Measurements from ENCODE around the gene TRMT61B. TPM values are rescaled to one million over a fixed set of nuclear protein-coding genes. Genes with fewer than 3 reads are reported as not detected.

TRMT61B gene
- total RNA-seq, 1 experiment from 2014 or later = 18.3 TPM

GRCh38 chr2:28904295-28904694, 34.2 kb upstream of the TRMT61B start:
- TF ChIP-seq CTCF (conservative IDR thresholded peaks at IDR 0.05; ENCODE audit: low read depth, low read length) (no peak), EZH2 (IDR thresholded peaks at IDR 0.05; ENCODE audit: borderline replicate concordance, low read depth, low read length, poor library complexity, severe bottlenecking) (no peak)
- Histone ChIP-seq H3K4me3 (ENCODE audit: low read depth, low read length, poor library complexity, severe bottlenecking) (no peak overlapping the region), H3K9me3 (ENCODE audit: low read depth, low read length, poor library complexity, severe bottlenecking) (no peaks in the 10 kb centered on the region), H3K27ac (ENCODE audit: low read depth, low read length, poor library complexity, severe bottlenecking) (no peak overlapping the region), H3K4me1 (ENCODE audit: insufficient read depth, low read length, poor library complexity, severe bottlenecking) (no peaks in the 10 kb centered on the region), H3K36me3 (ENCODE audit: insufficient read depth, low read length, poor library complexity, severe bottlenecking) (peaks cover 70% of the 10 kb centered on the region), H3K27me3 (replicated peaks; ENCODE audit: insufficient read depth, low read depth, low read length, poor library complexity) (no peaks in the 10 kb centered on the region)
- no TSS peak for BruUV-seq (replicated peaks)
- ChIA-PET POLR2A (ENCODE audit: low non-redundant PET) (no interaction called here), CTCF (no interaction called here)
- DNase-seq (ENCODE audit: low spot score) = no peak
- intact Hi-C loops (cut with micrococcal nuclease; ENCODE audit: unreplicated experiment) = no loop called here

DNA sequence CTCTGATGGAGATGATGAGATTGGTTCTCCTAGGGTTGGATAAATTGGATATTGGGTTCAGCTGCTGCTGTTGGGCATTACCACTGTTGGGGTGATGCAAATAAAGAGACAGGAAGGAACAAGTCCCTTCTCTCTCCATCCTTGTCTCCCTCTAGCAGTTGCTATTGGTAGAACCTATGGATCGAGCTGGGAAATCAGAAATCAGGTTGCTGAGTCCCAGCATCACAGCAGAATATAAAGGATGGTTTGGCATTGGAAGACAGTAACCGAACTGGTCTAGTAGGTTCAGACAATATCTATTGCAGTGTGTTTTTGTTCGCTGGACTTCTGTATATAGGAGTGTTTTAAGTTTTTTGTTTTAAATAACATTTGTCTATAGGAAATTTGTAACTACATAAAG, 32.5 kb upstream of the TRMT61B start:
- POLR2A ChIA-PET (ENCODE audit: low non-redundant PET) = interaction anchor here (0.7 kb wide), 1 partner anchor 307 kb away, joined by 3 read pairs; no protein-coding TSS in a partner anchor
- no peak for DNase-seq (ENCODE audit: low spot score)
- Histone ChIP-seq H3K27ac (ENCODE audit: low read depth, low read length, poor library complexity, severe bottlenecking) (no peak overlapping the region), H3K36me3 (ENCODE audit: insufficient read depth, low read length, poor library complexity, severe bottlenecking) (peaks cover 53% of the 10 kb centered on the region), H3K9me3 (ENCODE audit: low read depth, low read length, poor library complexity, severe bottlenecking) (no peaks in the 10 kb centered on the region), H3K4me1 (ENCODE audit: insufficient read depth, low read length, poor library complexity, severe bottlenecking) (peaks cover 11% of the 10 kb centered on the region), H3K27me3 (replicated peaks; ENCODE audit: insufficient read depth, low read depth, low read length, poor library complexity) (no peaks in the 10 kb centered on the region), H3K4me3 (ENCODE audit: low read depth, low read length, poor library complexity, severe bottlenecking) (no peak overlapping the region)
- no TSS peak for BruUV-seq (replicated peaks)
- intact Hi-C loops (cut with micrococcal nuclease; ENCODE audit: unreplicated experiment) = no loop called here
- CTCF ChIA-PET = no interaction called here
- no peak for TF ChIP-seq EZH2 (IDR thresholded peaks at IDR 0.05; ENCODE audit: borderline replicate concordance, low read depth, low read length, poor library complexity, severe bottlenecking)
- no peak for TF ChIP-seq CTCF (conservative IDR thresholded peaks at IDR 0.05; ENCODE audit: low read depth, low read length)

GRCh38 chr2:28901841-28902240, 31.7 kb upstream of the TRMT61B start:
- H3K27ac ChIP-seq (ENCODE audit: low read depth, low read length, poor library complexity, severe bottlenecking) = no peak overlapping the region
- ChIA-PET POLR2A (ENCODE audit: low non-redundant PET) (interaction anchor here (0.7 kb wide), 1 partner anchor 307 kb away, joined by 3 read pairs; no protein-coding TSS in a partner anchor), CTCF (no interaction called here)
- peak; percentile 22 for DNase-seq (ENCODE audit: low spot score)
- peaks cover 19% of the 10 kb centered on the region for H3K4me1 ChIP-seq (ENCODE audit: insufficient read depth, low read length, poor library complexity, severe bottlenecking)
- no peaks in the 10 kb centered on the region for H3K27me3 ChIP-seq (replicated peaks; ENCODE audit: insufficient read depth, low read depth, low read length, poor library complexity)
- H3K9me3 ChIP-seq (ENCODE audit: low read depth, low read length, poor library complexity, severe bottlenecking) = no peaks in the 10 kb centered on the region
- H3K4me3 ChIP-seq (ENCODE audit: low read depth, low read length, poor library complexity, severe bottlenecking) = no peak overlapping the region
- BruUV-seq (replicated peaks) = no TSS peak
- no peak for TF ChIP-seq CTCF (conservative IDR thresholded peaks at IDR 0.05; ENCODE audit: low read depth, low read length)
- TF ChIP-seq EZH2 (IDR thresholded peaks at IDR 0.05; ENCODE audit: borderline replicate concordance, low read depth, low read length, poor library complexity, severe bottlenecking) = no peak
- H3K36me3 ChIP-seq (ENCODE audit: insufficient read depth, low read length, poor library complexity, severe bottlenecking) = peaks cover 48% of the 10 kb centered on the region
- intact Hi-C loops (cut with micrococcal nuclease; ENCODE audit: unreplicated experiment) = no loop called here
